GM10266 (cell line): ENCODE results near the gene TMEM52B.

Experiments used
- DNase-seq: peaks from one replicate; pipeline ENCODE4 v3.0.0; 2012; ENCODE audit errors: extremely low spot score
- CTCF ChIP-seq: IDR thresholded peaks from 2 replicates; pipeline ENCODE4 v1.5.1; 2012; ENCODE audit warnings: mild to moderate bottlenecking, low read depth; ENCODE audit not compliant: control insufficient read depth, insufficient read depth; ENCODE audit errors: missing control alignments

TMEM52B gene

DNA sequence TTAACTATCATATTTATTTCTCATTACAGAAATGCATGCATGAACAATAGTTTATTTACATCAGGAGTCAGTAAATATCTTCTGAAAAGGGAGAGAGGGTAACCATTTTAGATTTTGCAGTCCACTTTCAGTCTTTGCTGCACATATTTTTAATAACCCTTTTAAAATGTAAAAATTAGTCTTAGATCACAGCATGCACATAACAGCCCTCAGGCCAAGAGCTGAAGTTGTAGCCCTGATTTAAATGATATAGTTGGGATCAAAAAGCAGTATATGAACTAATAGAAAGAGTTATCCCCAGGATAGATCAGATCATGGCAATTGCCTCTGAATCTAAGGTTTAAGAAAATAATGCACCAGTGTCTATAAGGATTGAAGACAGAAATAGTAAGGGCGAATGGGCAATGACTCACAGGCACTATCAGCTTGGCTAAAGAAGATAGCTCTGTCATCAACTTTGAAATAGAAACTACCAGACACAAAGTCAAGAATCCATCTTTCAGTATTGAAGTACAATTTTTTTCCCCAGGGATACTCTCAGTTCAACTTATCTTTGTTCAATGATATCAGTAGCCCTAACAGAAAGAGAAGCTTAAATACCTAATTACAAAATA, 35.7 kb upstream of the TMEM52B start:
- no peak for TF ChIP-seq CTCF
- DNase-seq = no peak

DNA sequence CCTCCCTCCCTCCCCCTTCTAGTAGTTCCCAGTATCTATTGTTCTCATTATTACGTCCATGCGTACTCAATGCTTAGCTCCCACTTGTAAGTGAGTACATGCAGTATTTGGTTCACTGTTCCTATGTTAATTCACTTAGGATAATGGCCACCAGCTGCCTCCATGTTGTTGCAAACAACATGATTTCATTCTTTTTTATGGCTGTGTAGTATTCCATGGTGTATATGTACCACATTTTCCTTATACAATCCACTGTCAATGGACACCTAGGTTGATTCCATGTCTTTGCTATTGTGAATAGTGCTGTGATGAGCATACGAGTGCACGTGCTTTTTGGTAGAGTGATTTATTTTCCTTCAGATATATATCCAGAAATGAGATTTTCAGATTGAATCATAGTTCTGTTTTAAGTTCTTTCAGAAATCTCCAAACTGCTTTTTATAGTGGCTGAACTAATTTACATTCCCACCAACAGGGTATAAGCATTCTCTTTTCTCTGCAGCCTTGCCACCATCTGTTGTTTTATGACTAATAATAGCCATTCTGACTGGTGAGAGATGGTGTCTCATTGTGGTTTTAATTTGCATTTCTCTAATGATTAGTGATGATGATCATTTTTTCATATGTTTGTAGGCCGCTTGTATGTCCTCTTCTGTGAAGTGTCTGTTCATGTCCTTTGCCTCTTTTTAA, 31.0 kb upstream of the TMEM52B start:
- no peak for TF ChIP-seq CTCF
- no peak for DNase-seq

- DNase-seq = no peak
- no peak for TF ChIP-seq CTCF
Measured at GRCh38 chr12:10151621-10152020, 27.2 kb upstream of the TMEM52B start.

GRCh38 chr12:10153271-10154144, 25.3 kb upstream of the TMEM52B start:
- TF ChIP-seq CTCF = peak; percentile 74
- DNase-seq = peak; percentile 43

- DNase-seq = no peak
- TF ChIP-seq CTCF = no peak
Measured at GRCh38 chr12:10154145-10154496, 24.7 kb upstream of the TMEM52B start.

DNA sequence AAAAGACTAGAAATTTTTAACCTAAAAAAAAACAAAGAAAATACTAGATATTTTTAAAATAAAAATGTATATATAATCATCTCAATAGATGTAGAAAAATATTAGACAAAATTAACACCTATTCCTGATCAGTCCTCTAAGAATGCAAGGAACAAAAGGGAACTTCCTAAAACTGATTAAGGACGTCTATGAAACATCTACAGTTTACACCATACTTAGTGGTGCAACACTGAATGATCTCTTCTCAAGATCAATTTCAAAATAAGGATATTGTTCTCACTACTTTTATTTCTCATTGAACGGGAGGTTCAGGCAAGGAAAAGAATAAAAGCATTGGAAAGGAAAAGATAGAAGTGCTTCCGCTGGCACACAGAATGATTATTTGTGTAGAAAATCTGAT, 22.9 kb upstream of the TMEM52B start:
- no peak for TF ChIP-seq CTCF

More for the DNA sequence above, 22.9 kb upstream of the TMEM52B start:
- DNase-seq = no peak
